HG03108 (cell line): ENCODE data around the gene ATP6V1F.

ENCODE experiments used
- ATAC-seq: cut with Tn5 transposase; IDR thresholded peaks from one replicate; pipeline ENCODE4 v1.9.1; 2021; ENCODE audit warnings: moderate library complexity; ENCODE audit not compliant: unreplicated experiment

Gene ATP6V1F

GRCh38 chr7:128848289-128849155 lies 14.1 kb upstream of the ATP6V1F start:
- no peak for ATAC-seq

GRCh38 chr7:128849156-128849515 lies 13.5 kb upstream of the ATP6V1F start:
- no peak for ATAC-seq

GRCh38 chr7:128849804-128850490 lies 12.7 kb upstream of the ATP6V1F start:
- ATAC-seq, result no peak

GRCh38 chr7:128852537-128853254 lies 10.0 kb upstream of the ATP6V1F start:
- no peak for ATAC-seq

- no peak for ATAC-seq
These were observed 8.9 kb upstream of the ATP6V1F start for GRCh38 chr7:128853799-128854198.

GRCh38 chr7:128854396-128854795 lies 8.3 kb upstream of the ATP6V1F start:
- no peak for ATAC-seq

- no peak for ATAC-seq
These were observed 7.1 kb upstream of the ATP6V1F start for GRCh38 chr7:128855559-128855958.

GRCh38 chr7:128856001-128856718 lies 6.5 kb upstream of the ATP6V1F start:
- ATAC-seq, result no peak

GRCh38 chr7:128858380-128859231 lies 4.0 kb upstream of the ATP6V1F start:
- no peak for ATAC-seq

GRCh38 chr7:128859232-128860157 lies 3.2 kb upstream of the ATP6V1F start:
- no peak for ATAC-seq

- ATAC-seq, result no peak
These were observed 2.2 kb upstream of the ATP6V1F start for GRCh38 chr7:128860158-128861073.

GRCh38 chr7:128861957-128862570 lies 592 bp upstream of the ATP6V1F start:
- ATAC-seq, result no peak

GRCh38 chr7:128863433-128863989 lies 855 bp downstream of the ATP6V1F start:
- ATAC-seq, result no peak

GRCh38 chr7:128865303-128865702 lies 2.6 kb downstream of the ATP6V1F start:
- ATAC-seq, result no peak

GRCh38 chr7:128865996-128866877 lies 3.6 kb downstream of the ATP6V1F start:
- ATAC-seq, result no peak

GRCh38 chr7:128867241-128867640 lies 4.6 kb downstream of the ATP6V1F start:
- no peak for ATAC-seq
